OCI-LY1 (cell line): ENCODE data around the gene TMEM161A.

Source experiments
- CTCF ChIP-seq: fragments of 200-600 bp; sonication (generic), shearing (Covaris generic); IDR thresholded peaks from 2 replicates; pipeline ENCODE4 v1.5.1; 2017; ENCODE audit warnings: mild to moderate bottlenecking, antibody characterized with exemption, low read length, moderate library complexity, mixed read lengths
- EZH2 ChIP-seq: fragments of 200-600 bp; sonication (generic), shearing (Covaris generic); IDR thresholded peaks from 2 replicates; pipeline ENCODE4 v1.8.0; 2017; ENCODE audit warnings: borderline replicate concordance, mixed run types, mild to moderate bottlenecking, antibody characterized with exemption, low read length, moderate library complexity, mixed read lengths

- TF ChIP-seq CTCF, result no peak
- TF ChIP-seq EZH2, result no peak
Observed at GRCh38 chr19:19145281-19145680, 7.0 kb upstream of the TMEM161A start.
